Brain microvascular endothelial cell (primary cell): ENCODE measurements around the gene SLC2A14.
"Not testable (repeated sequence)": the region's sequence is repeated elsewhere in the genome, so short reads cannot be mapped to it uniquely, and the experiment has no call there.

Experiments used
- DNase-seq: peaks from one replicate; pipeline ENCODE4 v3.0.0-alpha.2; 2020
- H3K27ac ChIP-seq: fragments of 250-450 bp; sonication (Bioruptor Pico); 2 replicates; pipeline ENCODE4 v1.5.1; 2020; ENCODE audit warnings: mild to moderate bottlenecking, moderate library complexity
- H3K27me3 ChIP-seq: fragments of 250-450 bp; sonication (Bioruptor Pico); replicated peaks from 2 replicates; pipeline ENCODE4 v1.5.1; 2020; ENCODE audit warnings: mild to moderate bottlenecking
- H3K36me3 ChIP-seq: fragments of 250-450 bp; sonication (Bioruptor Pico); replicated peaks from 2 replicates; pipeline ENCODE4 v1.5.1; 2020; ENCODE audit warnings: mild to moderate bottlenecking
- H3K4me3 ChIP-seq: 2 replicates; pipeline ENCODE4 v1.5.1; 2011; ENCODE audit warnings: low read depth, mild to moderate bottlenecking, control low read depth, low read length, moderate library complexity
- CTCF ChIP-seq: IDR thresholded peaks from 2 replicates; pipeline ENCODE4 v1.5.1; 2011; ENCODE audit warnings: low read depth, mild to moderate bottlenecking, moderate library complexity, low read length, control low read depth, inconsistent platforms; ENCODE audit errors: missing control alignments
- in situ Hi-C: cut with HindIII; loops from 2 replicates; pipeline ENCODE4 v1.10.0; 2017; ENCODE audit warnings: low sequenced_read_pairs, low pct_ligation_motif_present

SLC2A14 gene

GRCh38 chr12:7907009-7907408 is 34.3 kb upstream of the SLC2A14 start:
- H3K27me3 ChIP-seq, result no peaks in the 10 kb centered on the region
- in situ Hi-C loops, result no loop called here
- TF ChIP-seq CTCF, result peak; percentile 70
- no peak overlapping the region for H3K27ac ChIP-seq
- no peaks in the 10 kb centered on the region for H3K36me3 ChIP-seq
- H3K4me3 ChIP-seq, result no peak overlapping the region
- peak; percentile 85 for DNase-seq

GRCh38 chr12:7906303-7906702 is 33.6 kb upstream of the SLC2A14 start:
- H3K27ac ChIP-seq, H3K27me3 ChIP-seq, DNase-seq, in situ Hi-C loops, H3K36me3 ChIP-seq, H3K4me3 ChIP-seq: not testable (repeated sequence)

GRCh38 chr12:7905600-7906125 is 32.9 kb upstream of the SLC2A14 start:
- H3K36me3 ChIP-seq, H3K4me3 ChIP-seq, in situ Hi-C loops, DNase-seq, H3K27me3 ChIP-seq, H3K27ac ChIP-seq: not testable (repeated sequence)

- no peak for DNase-seq
- Histone ChIP-seq H3K4me3 (no peak overlapping the region), H3K27me3 (no peaks in the 10 kb centered on the region), H3K27ac (no peak overlapping the region), H3K36me3 (no peaks in the 10 kb centered on the region)
- in situ Hi-C loops, result no loop called here
- no peak for TF ChIP-seq CTCF
These were observed 32.4 kb upstream of the SLC2A14 start for GRCh38 chr12:7905071-7905470.

- in situ Hi-C loops, result not testable (repeated sequence)
These were observed 29.7 kb upstream of the SLC2A14 start for GRCh38 chr12:7902416-7902815.

GRCh38 chr12:7899755-7900154 is 27.0 kb upstream of the SLC2A14 start:
- no peaks in the 10 kb centered on the region for H3K36me3 ChIP-seq
- H3K27me3 ChIP-seq, result no peaks in the 10 kb centered on the region
- no peak overlapping the region for H3K4me3 ChIP-seq
- H3K27ac ChIP-seq, result no peak overlapping the region
- TF ChIP-seq CTCF, result no peak
- no peak for DNase-seq
- in situ Hi-C loops, result no loop called here

More at GRCh38 chr12:7902416-7902815, 29.7 kb upstream of the SLC2A14 start:
- DNase-seq, H3K4me3 ChIP-seq, H3K36me3 ChIP-seq, H3K27ac ChIP-seq, H3K27me3 ChIP-seq: not testable (repeated sequence)

GRCh38 chr12:7896726-7897125 is 24.0 kb upstream of the SLC2A14 start:
- H3K27me3 ChIP-seq, in situ Hi-C loops, H3K36me3 ChIP-seq, H3K4me3 ChIP-seq, H3K27ac ChIP-seq, DNase-seq: not testable (repeated sequence)

GRCh38 chr12:7892186-7892980 is 19.7 kb upstream of the SLC2A14 start:
- H3K4me3 ChIP-seq, result no peak overlapping the region
- H3K36me3 ChIP-seq, result no peaks in the 10 kb centered on the region
- TF ChIP-seq CTCF, result no peak
- no peak for DNase-seq
- no peaks in the 10 kb centered on the region for H3K27me3 ChIP-seq
- in situ Hi-C loops, result no loop called here
- H3K27ac ChIP-seq, result no peak overlapping the region
